Tibial nerve (tissue), 4 donors: ENCODE measurements around the gene AKTIP. TPM values are rescaled to one million over a fixed set of nuclear protein-coding genes. Genes with fewer than 3 reads are reported as not detected.

Experiments
- DNase-seq, 2 donors: peaks; one replicate each; pipeline ENCODE4 v3.0.0-alpha.2; 2019; ENCODE audit warnings: low spot score in 2 of 2
- H3K27ac ChIP-seq, 4 donors: fragments of 200-600 bp; sonication (generic) in 3 of 4; one replicate each; pipeline ENCODE4 v1.5.1; 2017 to 2019; ENCODE audit warnings: mild to moderate bottlenecking in 1 of 4
- H3K27me3 ChIP-seq, 2 donors: fragments of 200-600 bp; sonication (generic) in 1 of 2; one replicate each; pipeline versions ENCODE4 v1.5.1 to v1.6.0; 2017 to 2019
- H3K36me3 ChIP-seq, 3 donors: fragments of 200-600 bp; sonication (generic); one replicate each; pipeline ENCODE4 v1.5.1; 2018 to 2019
- H3K4me1 ChIP-seq, 4 donors: fragments of 200-600 bp; sonication (generic) in 3 of 4; one replicate each; pipeline ENCODE4 v1.5.1; 2017 to 2019
- H3K4me3 ChIP-seq, 4 donors: fragments of 200-600 bp; sonication (generic) in 3 of 4; one replicate each; pipeline ENCODE4 v1.5.1; 2017 to 2019; ENCODE audit warnings: mild to moderate bottlenecking in 1 of 4, moderate library complexity in 1 of 4
- H3K9me3 ChIP-seq, 4 donors: fragments of 200-600 bp; sonication (generic) in 3 of 4; one replicate each; pipeline ENCODE4 v1.5.1; 2017 to 2019
- CTCF ChIP-seq, 5 experiments: fragments of 200-600 bp in 3 of 5; fragments of 450-650 bp in 2 of 5; sonication (generic) in 3 of 5; IDR thresholded peaks; one replicate each; pipeline ENCODE4 v1.5.1; 2016 to 2019; ENCODE audit warnings: antibody characterized with exemption in 5 of 5, mild to moderate bottlenecking in 3 of 5, moderate library complexity in 2 of 5
- EP300 ChIP-seq, 2 donors: sonication (generic); formaldehyde crosslinking; IDR thresholded peaks; one replicate each; pipeline ENCODE4 v1.6.1; 2017; ENCODE audit warnings: antibody characterized with exemption in 2 of 2, mild to moderate bottlenecking in 1 of 2
- POLR2A ChIP-seq, 2 donors: fragments of 450-650 bp; IDR thresholded peaks; one replicate each; pipeline ENCODE4 v1.6.1; 2017; ENCODE audit warnings: antibody characterized with exemption in 2 of 2, mild to moderate bottlenecking in 2 of 2, moderate library complexity in 2 of 2
- WGBS, 2 donors: methylation state at CpG; one replicate each; pipeline ENCODE4 v1.1.5; 2018; 5-methylcytosine and 5-hydroxymethylcytosine counted together
- total RNA-seq, 4 donors: library from RNA; depleted of rRNA; stranded (reverse); fragments of >200 nt; gene quantifications; one replicate each; pipeline ENCODE4 v1.1.0, GENCODE V29; 2016

Gene AKTIP
- total RNA-seq, 4 donors from 2014 or later, result 33.3 to 48.5 (median 39.8) TPM

GRCh38 chr16:53494636-53495035 lies 8.4 kb downstream of the AKTIP start:
- H3K27ac ChIP-seq, result no peak overlapping the region
- H3K36me3 ChIP-seq, result peaks cover 0 to 87% (median 21%) of the 10 kb centered on the region in 3 donors
- no peaks in the 10 kb centered on the region for H3K9me3 ChIP-seq
- no peaks in the 10 kb centered on the region for H3K4me1 ChIP-seq
- H3K4me3 ChIP-seq, result no peak overlapping the region
- no peak for DNase-seq
- TF ChIP-seq POLR2A (IDR thresholded peaks at IDR 0.05) (no peak), CTCF (IDR thresholded peaks at IDR 0.05) (no peak), EP300 (IDR thresholded peaks at IDR 0.05) (no peak)
- WGBS, 2 donors, result 90 to 91% methylated on average over 6 of the region's 6 CpGs
- H3K27me3 ChIP-seq, result no peaks in the 10 kb centered on the region

- Histone ChIP-seq H3K27me3 (no peaks in the 10 kb centered on the region), H3K4me1 (no peaks in the 10 kb centered on the region), H3K27ac (no peak overlapping the region), H3K36me3 (peaks cover 0 to 90% (median 21%) of the 10 kb centered on the region in 3 donors), H3K9me3 (no peaks in the 10 kb centered on the region), H3K4me3 (no peak overlapping the region)
- WGBS, 2 donors, result 79 to 85% methylated on average over 1 of the region's 1 CpG
- TF ChIP-seq EP300 (IDR thresholded peaks at IDR 0.05) (no peak), CTCF (IDR thresholded peaks at IDR 0.05) (no peak), POLR2A (IDR thresholded peaks at IDR 0.05) (no peak)
- no peak for DNase-seq
Observed at GRCh38 chr16:53492503-53492902, 10.5 kb downstream of the AKTIP start.

GRCh38 chr16:53489755-53490154 lies 13.3 kb downstream of the AKTIP start:
- peaks cover 3 to 89% (median 5%) of the 10 kb centered on the region in 3 donors for H3K36me3 ChIP-seq
- H3K9me3 ChIP-seq, result no peaks in the 10 kb centered on the region
- TF ChIP-seq CTCF (IDR thresholded peaks at IDR 0.05), result no peak
- no peak for TF ChIP-seq POLR2A (IDR thresholded peaks at IDR 0.05)
- no peak for TF ChIP-seq EP300 (IDR thresholded peaks at IDR 0.05)
- no peaks in the 10 kb centered on the region for H3K27me3 ChIP-seq
- H3K27ac ChIP-seq, result no peak overlapping the region
- H3K4me1 ChIP-seq, result no peaks in the 10 kb centered on the region
- no peak overlapping the region for H3K4me3 ChIP-seq
- no peak for DNase-seq
- WGBS, 2 donors, result 42 to 52% methylated on average over 1 of the region's 1 CpG

- H3K4me1 ChIP-seq, result no peaks in the 10 kb centered on the region
- no peak overlapping the region for H3K27ac ChIP-seq
- no peaks in the 10 kb centered on the region for H3K9me3 ChIP-seq
- no peak for DNase-seq
- no peak overlapping the region for H3K4me3 ChIP-seq
- no peaks in the 10 kb centered on the region for H3K27me3 ChIP-seq
- peaks cover 3 to 96% (median 6%) of the 10 kb centered on the region in 3 donors for H3K36me3 ChIP-seq
- TF ChIP-seq EP300 (IDR thresholded peaks at IDR 0.05), result no peak
Observed at GRCh38 chr16:53486230-53486629, 16.8 kb downstream of the AKTIP start.

GRCh38 chr16:53484542-53484941 lies 18.5 kb downstream of the AKTIP start:
- H3K27me3 ChIP-seq, result no peaks in the 10 kb centered on the region
- peaks cover 6 to 97% (median 11%) of the 10 kb centered on the region in 3 donors for H3K36me3 ChIP-seq
- TF ChIP-seq POLR2A (IDR thresholded peaks at IDR 0.05), result no peak
- no peak for TF ChIP-seq CTCF (IDR thresholded peaks at IDR 0.05)
- no peak for TF ChIP-seq EP300 (IDR thresholded peaks at IDR 0.05)
- no peaks in the 10 kb centered on the region for H3K9me3 ChIP-seq
- no peak overlapping the region for H3K4me3 ChIP-seq
- no peak for DNase-seq
- no peak overlapping the region for H3K27ac ChIP-seq
- no peaks in the 10 kb centered on the region for H3K4me1 ChIP-seq
- 92 to 96% methylated on average over 2 of the region's 2 CpGs for WGBS, 2 donors

GRCh38 chr16:53482123-53482522 lies 20.9 kb downstream of the AKTIP start:
- no peak for TF ChIP-seq EP300 (IDR thresholded peaks at IDR 0.05)
- TF ChIP-seq POLR2A (IDR thresholded peaks at IDR 0.05), result no peak
- no peak for TF ChIP-seq CTCF (IDR thresholded peaks at IDR 0.05)
- Histone ChIP-seq H3K4me1 (no peaks in the 10 kb centered on the region), H3K4me3 (no peak overlapping the region), H3K9me3 (no peaks in the 10 kb centered on the region), H3K27ac (no peak overlapping the region), H3K36me3 (peaks cover 11 to 99% (median 11%) of the 10 kb centered on the region in 3 donors), H3K27me3 (no peaks in the 10 kb centered on the region)
- no peak for DNase-seq
- WGBS, 2 donors, result 90 to 100% methylated on average over 2 of the region's 2 CpGs
